Measurements from ENCODE around the gene LIMS2.

DNA sequence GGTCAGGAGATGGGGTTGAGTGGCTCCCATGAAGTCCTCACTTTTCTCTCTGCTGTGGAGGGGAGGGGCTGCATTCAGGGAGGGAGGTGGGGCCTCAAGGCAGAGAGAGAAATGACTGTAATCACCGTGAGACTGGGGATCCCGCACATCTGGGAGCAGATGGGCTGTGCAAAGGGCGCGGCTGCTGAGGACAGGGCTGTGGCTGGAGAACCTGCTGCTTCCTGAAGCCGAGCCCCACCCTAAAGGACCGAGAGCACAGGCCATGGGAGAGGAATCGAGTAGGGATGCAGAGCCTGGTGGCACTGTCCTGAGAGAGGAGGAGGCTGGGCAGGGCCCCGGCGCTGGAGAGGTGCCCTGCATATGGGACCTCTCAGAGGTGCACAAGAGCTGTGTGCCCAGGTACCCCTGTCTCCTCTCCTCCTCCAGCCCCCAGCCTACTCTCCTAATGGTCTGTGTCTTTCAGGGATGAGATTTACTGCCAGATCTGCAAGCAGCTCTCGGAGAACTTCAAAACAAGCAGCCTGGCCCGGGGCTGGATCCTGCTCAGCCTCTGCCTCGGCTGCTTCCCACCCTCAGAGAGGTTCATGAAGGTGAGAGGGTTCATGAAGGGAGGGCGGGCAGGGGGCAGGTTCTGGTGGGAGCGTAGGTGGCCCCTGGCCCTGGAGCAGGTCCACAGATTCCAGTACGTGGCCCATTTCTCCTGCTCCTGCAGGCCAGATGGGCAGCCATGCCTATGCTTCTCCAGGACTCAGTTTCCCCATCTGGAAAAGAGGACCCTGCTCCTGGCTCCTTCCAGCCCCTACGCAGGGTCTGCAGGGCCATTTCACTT lies 55.2 kb downstream of the LIMS2 start:
- TF ChIP-seq, protein P1, sequence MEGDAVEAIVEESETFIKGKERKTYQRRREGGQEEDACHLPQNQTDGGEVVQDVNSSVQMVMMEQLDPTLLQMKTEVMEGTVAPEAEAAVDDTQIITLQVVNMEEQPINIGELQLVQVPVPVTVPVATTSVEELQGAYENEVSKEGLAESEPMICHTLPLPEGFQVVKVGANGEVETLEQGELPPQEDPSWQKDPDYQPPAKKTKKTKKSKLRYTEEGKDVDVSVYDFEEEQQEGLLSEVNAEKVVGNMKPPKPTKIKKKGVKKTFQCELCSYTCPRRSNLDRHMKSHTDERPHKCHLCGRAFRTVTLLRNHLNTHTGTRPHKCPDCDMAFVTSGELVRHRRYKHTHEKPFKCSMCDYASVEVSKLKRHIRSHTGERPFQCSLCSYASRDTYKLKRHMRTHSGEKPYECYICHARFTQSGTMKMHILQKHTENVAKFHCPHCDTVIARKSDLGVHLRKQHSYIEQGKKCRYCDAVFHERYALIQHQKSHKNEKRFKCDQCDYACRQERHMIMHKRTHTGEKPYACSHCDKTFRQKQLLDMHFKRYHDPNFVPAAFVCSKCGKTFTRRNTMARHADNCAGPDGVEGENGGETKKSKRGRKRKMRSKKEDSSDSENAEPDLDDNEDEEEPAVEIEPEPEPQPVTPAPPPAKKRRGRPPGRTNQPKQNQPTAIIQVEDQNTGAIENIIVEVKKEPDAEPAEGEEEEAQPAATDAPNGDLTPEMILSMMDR (IDR thresholded peaks at IDR 0.05): no peak
- TF ChIP-seq POLR2A (IDR thresholded peaks at IDR 0.05): no peak

Measured in body of pancreas (tissue), 4 donors.